NCI-H1417 treated with DMSO at 0.1 percent for 48 hours (cell line): ENCODE results near the gene RNASE1.
"Not testable (repeated sequence)": the region's sequence is repeated elsewhere in the genome, so short reads cannot be mapped to it uniquely, and the experiment has no call there.

Source experiments
- DNase-seq: peaks from one replicate; lab custom pipeline; 2025; lab: John Stamatoyannopoulos, UW

Gene RNASE1

DNA sequence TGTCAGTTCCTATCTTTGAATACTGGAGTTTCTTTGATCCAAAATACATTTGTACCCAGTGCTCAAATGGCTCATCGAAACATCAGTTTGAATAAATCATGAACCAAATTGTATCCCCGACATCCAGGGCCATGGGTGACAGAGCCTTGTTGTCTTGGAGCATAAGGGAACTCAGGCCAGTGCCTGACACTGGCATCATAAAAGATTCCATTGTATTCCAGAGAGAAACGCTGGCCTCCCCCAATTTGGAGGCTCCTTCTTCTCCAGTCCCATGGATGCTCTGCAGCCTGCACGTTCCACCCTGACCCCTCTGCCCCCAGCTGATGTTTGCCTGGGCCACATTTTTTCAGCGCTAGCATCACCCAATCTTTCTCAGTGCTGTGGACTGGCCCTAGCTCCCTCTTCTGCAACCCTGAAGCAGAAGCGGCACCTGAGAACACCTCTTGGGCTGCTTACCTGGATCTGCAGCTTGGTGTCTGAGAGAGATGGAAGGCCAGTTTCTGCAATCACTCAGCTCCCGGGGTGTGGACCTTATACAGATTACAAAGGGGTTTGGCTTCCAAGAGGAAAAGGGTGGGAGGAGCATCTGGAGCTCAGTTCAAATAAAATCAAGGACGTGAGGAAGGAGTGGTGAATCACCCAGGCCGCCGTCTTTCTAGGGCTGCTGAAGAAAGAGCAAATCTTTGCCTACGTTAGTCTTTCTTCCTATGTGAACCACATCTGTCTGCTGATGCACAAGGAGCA is at the start of gene RNASE1:
RNASE1 (minus strand) TSS at position 504 of the 744 bp plus-strand sequence. CDS start 776 bp downstream, outside the sequence.
- DNase-seq, result no peak

GRCh38 chr14:20848955-20849570 is 46.4 kb upstream of the RNASE1 start:
- no peak for DNase-seq

DNA sequence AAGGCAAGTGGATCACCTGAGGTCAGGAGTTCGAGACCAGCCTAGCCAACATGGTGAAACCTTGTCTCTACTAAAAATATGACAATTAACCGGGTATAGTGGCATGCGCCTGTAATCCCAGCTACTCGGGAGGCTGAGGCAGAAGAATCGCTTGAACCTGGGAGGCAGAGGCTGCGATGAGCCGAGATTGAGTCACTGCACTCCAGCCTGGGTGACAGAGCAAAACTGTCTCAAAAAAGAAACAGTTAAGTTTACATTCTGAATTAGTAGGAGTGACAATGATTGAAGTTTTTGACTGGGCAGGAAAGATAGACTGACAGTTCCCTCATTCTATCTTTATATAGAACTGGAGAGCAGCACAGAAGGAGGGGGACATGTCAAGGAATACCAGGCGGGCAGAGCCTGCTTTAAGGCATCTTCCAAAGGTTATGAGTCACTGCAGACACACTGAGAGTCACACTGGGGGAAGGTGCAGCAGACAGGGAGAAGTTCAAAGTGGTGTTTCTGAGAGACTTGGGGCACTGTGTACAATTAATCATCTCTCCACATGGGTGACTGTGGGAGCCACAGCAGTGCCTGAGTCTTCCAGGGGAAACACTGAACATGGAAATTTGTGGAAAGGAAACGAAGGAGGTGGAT is 45.8 kb upstream of the RNASE1 start:
- no peak for DNase-seq

GRCh38 chr14:20846560-20846959 is 43.9 kb upstream of the RNASE1 start:
- DNase-seq, result no peak

DNA sequence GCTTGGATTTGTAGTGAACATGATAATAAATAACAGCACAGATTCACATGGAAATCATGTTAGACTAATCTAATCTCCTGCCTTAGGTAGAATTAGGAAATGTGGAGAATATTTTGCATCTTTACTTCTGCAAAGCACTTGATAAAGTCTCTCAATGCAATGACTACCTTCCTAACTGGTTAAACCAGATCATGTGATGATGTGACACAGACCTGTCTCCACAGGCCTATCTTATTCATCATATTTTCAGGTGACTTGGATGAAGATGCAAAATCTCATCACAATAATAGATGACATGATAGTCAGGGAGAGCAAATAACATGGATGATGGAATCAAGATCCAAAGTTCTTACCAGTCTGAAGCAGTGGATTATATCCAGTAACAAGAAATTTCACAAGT is 38.5 kb upstream of the RNASE1 start:
- DNase-seq, result no peak

GRCh38 chr14:20837831-20838230 is 35.2 kb upstream of the RNASE1 start:
- no peak for DNase-seq

DNA sequence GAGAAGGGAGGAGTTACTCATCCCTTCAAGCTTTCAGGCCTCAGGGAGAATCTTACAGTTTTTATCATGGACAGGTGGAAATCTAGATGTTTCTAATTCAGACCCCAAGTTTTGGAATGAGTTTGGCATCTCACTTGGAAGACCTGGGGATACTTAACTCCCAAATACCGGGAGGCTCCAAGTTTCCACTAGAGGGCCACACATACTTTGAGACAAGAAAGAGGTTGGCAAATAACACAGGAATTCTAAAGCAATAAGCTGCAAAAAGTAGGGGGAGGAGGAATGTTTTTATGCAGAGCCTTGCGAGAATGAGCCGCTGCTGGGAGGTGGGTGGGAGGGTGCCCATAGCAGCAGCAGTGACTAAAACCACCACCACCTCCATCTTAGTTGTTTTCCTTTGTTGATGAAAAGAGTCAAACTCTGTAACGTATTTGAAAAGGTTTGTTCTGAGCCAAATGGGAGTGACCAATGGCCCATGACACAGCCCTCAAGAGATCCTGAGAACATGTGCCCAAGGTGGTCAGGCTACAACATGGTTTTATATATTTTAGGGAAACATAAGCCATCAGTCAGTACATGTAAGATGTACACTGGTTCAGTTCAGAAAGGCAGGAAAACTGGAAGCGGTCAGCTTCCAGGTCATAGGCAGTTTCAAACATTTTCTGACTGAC is 34.2 kb upstream of the RNASE1 start:
- no peak for DNase-seq

DNA sequence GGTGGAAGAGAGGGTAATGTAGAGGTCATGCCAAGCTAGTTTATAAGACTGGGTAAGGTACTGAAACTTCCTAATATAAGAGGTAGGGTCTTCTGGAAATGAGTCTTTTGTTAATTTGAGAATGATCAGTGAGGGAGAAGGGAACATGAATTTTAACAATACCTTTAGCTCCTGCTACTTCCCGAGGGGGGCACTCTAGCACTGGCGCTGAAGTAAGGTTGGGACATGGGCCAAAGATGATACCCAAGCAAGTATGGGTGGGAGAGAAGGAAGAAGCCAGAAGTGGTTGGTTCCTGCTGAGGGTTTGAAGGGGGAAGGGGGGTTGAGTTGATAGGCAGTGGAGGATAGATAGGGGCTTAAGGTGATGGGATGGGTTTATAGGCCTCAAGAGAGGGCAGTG is 32.3 kb upstream of the RNASE1 start:
- no peak for DNase-seq

DNA sequence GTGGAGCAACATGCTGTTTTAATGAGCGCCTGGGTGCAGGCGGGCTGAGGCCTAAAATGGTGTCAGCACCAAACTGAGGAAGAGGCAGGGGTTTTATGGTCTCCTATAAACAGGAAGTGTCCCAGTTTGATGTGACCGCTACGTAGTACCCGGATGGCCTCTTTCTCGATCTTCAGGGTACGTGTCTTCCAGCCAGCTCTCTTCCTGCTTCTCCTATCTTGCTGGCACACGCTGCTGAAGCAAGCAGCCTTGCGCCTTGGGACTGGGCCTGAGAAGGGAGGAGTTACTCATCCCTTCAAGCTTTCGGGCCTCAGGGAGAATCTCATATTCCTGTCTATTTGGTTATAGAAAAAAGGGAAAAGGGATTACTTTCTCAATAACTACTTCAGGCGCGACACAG is 28.2 kb upstream of the RNASE1 start:
- no peak for DNase-seq

- DNase-seq, result not testable (repeated sequence)
These were observed 25.5 kb upstream of the RNASE1 start for GRCh38 chr14:20828024-20828694.

- DNase-seq, result no peak
These were observed 24.7 kb upstream of the RNASE1 start for GRCh38 chr14:20827326-20827725.

- DNase-seq, result not testable (repeated sequence)
These were observed 24.0 kb upstream of the RNASE1 start for GRCh38 chr14:20826666-20827065.

DNA sequence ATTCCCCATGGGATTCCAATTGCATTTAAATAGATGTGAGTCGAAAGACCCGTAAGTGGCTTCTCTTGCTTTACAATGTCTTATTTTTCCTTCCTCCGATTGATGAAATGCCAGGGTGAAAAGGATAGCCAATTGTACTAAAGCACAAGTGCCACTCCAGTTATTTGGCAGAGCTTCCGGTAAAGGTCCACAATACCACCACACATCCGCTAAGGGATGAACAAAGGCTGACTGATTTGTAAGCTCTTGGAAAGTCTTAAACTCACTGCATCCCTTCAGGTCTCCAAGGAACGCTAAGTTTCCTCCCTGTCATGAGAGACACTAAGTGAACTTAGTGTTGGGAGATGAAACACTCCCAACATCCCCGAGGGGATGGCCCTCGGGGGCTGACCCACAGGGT is 21.2 kb upstream of the RNASE1 start:
- no peak for DNase-seq

- not testable (repeated sequence) for DNase-seq
These were observed 19.0 kb upstream of the RNASE1 start for GRCh38 chr14:20821521-20822108.

DNA sequence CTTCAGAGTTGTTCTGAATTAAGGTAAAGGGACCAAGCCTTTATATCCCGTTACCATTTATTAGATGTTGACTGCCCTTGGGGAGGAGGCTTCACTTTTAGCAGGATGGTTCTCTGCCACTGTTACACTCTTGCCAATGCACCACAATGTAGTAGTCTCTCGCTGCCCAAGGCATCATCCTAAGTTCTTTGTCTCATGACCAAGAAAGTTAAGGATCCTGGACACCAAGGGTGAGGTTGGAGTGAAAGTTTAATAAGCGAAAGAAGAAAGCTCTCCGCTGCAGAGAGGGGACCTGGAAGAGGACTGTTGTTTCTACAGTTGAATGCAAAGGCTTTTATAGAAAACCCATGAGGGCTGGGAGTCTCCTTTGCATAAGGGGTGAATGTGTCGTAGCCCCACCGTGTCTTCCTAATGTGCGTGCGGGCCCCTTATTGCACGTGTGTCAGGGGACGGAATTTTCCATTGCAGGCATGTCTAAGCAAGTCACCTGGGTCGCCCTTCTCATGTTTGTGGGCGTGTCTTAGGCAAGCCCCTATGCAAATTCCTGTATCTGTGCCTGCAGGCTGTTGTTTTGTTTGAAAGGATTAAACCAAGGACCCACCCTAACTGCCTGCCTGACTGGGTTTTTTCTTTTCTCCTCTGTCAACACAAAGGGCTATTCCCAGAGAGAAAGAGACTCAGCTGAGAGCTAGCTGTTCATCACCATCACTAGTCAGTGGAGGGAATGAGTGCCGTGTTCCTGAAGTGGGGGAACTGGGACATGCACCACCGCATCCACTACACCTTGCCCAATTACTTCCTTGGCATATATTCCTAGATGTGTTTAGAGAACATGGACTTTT is 17.6 kb upstream of the RNASE1 start:
- no peak for DNase-seq

DNA sequence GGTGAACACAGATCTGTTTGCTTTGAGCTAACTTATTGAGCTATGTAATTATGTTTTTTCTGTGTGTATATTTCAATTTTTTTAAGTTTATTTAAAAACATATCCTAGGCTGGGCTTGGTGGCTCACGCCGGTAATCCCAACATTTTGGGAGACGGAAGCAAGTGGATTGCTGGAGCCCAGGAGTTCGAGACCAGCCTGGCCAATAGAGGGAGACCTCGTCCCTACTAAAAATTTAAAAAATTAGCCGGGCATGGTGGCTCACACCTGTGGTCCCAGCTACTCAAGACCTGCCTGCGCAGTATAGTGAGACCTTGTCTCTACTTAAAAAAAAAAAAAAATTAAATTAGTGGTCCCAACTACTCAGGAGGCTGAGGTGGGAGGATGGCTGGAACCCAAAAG is 16.2 kb upstream of the RNASE1 start:
- DNase-seq, result no peak

DNA sequence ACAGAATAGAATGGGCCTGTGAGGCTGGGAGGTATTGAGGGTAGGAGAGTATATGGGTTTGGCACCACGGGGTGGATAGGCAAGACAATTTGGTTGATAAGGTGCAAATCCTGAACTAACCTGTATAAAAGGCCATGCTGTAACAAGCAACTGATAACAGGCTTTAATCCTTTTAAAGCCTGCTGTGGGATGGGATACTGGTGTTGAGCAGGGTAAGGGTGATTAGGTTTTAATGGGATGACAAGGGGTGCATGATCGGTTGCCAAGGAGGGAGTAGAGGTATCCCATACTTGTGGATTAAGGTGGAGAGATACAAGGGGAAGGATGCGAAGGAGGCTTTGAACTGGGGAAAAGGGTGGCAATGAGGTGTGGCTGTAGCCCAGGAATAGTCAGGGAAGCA is 13.3 kb upstream of the RNASE1 start:
- DNase-seq, result not testable (repeated sequence)

DNA sequence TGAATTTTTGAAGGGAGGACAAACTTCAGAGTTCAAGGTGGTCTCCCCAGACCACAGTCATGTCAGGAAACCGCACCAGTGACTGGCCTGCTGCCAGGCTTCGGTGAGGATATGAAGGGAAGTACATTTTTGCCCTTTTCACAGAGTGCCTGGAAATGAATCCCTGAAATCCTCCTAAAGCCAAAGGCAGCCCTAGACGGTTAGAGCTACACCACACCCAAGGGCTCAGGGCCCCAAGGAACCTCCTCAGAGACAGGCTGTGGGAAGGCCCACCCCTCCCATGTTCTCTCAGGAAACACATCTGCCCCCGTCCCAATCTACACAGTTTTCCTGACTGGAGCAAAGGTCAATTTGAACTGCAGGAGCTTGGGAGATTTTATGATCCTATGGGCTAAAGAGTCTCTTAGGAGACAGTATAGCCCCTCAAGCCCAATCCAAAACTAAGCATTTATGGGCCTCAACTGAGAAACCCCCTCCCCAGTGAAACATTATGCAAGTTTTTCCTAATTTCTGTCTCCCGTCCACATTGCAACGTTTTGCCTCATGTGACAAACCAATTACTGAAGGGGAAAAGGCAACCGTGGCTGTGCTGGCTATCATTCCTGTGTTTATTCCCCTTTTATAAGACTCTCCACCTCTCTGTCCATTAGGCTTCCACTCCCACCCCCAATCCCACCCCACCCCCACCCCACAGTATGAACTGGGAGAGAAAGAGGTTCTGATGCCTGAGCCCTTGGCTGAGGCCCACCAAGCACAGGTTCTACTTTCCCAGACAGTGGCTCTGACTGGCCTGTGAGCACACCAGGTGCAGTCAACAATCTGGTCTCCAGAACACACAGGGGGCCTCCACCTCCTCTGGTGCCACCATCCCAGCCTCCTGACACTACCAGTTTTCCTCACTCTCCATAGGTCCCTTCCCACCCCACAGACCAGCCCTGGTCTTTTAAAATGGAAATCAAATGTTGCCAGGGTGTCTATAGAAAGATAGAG is 9.6 kb upstream of the RNASE1 start:
- no peak for DNase-seq

DNA sequence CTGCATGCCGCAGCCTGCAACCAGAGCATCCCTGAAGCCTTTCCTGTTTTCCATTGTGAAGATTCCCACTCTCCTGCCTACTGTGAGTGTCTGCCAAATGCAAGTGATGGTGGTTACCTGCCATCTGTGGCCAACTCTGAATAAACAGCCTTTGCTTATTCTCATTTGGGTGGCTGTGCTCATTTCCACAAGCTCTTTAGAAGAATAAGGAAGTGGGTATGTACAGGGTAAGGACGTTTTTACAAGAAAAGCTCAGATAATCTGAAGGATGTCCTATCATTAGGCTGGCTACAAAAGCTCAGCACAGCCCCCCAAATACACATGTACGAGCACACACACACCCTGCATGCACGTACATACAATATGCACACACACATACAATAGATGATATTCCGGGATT is 7.3 kb upstream of the RNASE1 start:
- DNase-seq, result no peak

DNA sequence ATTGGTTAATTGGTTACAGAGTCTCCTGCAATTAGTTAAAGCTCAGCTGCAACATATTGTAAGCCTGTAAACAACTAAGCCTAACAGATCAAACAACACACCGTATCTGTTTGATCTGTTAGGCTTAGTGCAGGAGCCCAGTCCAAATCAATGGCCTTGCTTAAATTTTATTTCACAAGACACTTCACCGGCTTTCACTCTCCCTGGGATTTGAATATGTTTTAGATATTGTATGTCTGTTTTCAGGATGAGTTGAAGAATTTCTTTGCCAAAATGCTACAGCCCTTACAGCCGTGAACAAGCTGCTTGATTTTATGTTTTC is 5.5 kb upstream of the RNASE1 start:
- no peak for DNase-seq
